Measurements from ENCODE around the gene ZC3H7A. TPM values are rescaled to one million over a fixed set of nuclear protein-coding genes. Genes with fewer than 3 reads are reported as not detected.

ZC3H7A gene
- total and polyA plus RNA-seq, 2 of the 4 experiments (the other 2 are of a cell fraction) = 22.2 to 53.9 TPM

GRCh38 chr16:11735787-11736186 is 61.3 kb downstream of the ZC3H7A start:
- no peak overlapping the region for H2BK15ac ChIP-seq (ENCODE audit: low read depth, low read length)
- no peak overlapping the region for H2AK5ac ChIP-seq (ENCODE audit: low read depth, low read length)
- no peaks in the 10 kb centered on the region for H3K9me3 ChIP-seq (ENCODE audit: control insufficient read depth, insufficient read depth, low read length)
- no peak overlapping the region for H3K4me2 ChIP-seq (ENCODE audit: low read depth, low read length)
- WGBS, 2 experiments (ENCODE audit: extremely low coverage in 2 of 2, insufficient read length in 1 of 2) = 100% methylated on average over 2 of the region's 8 CpGs; no CpG with 5 or more reads in 1 of the 2 experiments
- ChIA-PET POLR2A (ENCODE audit: unreplicated experiment) (interaction anchor here (0.6 to 1.0 kb wide), 2 partner anchors 19 to 62 kb away, joined by 3 to 11 read pairs; no protein-coding TSS in a partner anchor), CTCF (no interaction called here)
- no peak for ATAC-seq (ENCODE audit: low read depth)
- H2AFZ ChIP-seq (replicated peaks; ENCODE audit: low read length, poor library complexity) = no peak overlapping the region
- no peak for DNase-seq
- H4K20me1 ChIP-seq (ENCODE audit: insufficient read depth, low read length) = peaks cover 53% of the 10 kb centered on the region
- H2BK120ac ChIP-seq (ENCODE audit: low read depth, low read length) = no peak overlapping the region
- H4K5ac ChIP-seq (ENCODE audit: low read depth, low read length) = no peak overlapping the region
- H3K36me3 ChIP-seq (ENCODE audit: control insufficient read depth, insufficient read depth, low read length) = peaks cover 25% of the 10 kb centered on the region
- no peak overlapping the region for H3K4ac ChIP-seq (ENCODE audit: low read depth, low read length)
- H4K91ac ChIP-seq (ENCODE audit: insufficient read depth, low read depth, low read length) = no peak overlapping the region
- dilution Hi-C loops (cut with HindIII; ENCODE audit: low sequenced_read_pairs, unreplicated experiment) = no loop called here
- H3K9me1 ChIP-seq (ENCODE audit: insufficient read depth, low read length) = 0 out of 2 replicates have a peak, but pooled peaks cover 4% of the 10 kb centered on the region
- H3K27ac ChIP-seq (ENCODE audit: insufficient read depth, low read length) = no peak overlapping the region
- no peak overlapping the region for H3K14ac ChIP-seq (replicated peaks; ENCODE audit: low read depth, low read length)
- in situ Hi-C loops (cut with MboI; ENCODE audit: low sequenced_read_pairs) = no loop called here
- H3K23ac ChIP-seq (ENCODE audit: low read depth, low read length) = no peak overlapping the region
- BruUV-seq (replicated peaks) = no TSS peak
- H3K9ac ChIP-seq (ENCODE audit: low read depth, low read length) = no peak overlapping the region
- H4K8ac ChIP-seq (ENCODE audit: low read depth in 2 of 2, low read length in 2 of 2) = no peak overlapping the region
- peaks cover 7% of the 10 kb centered on the region for H3K4me1 ChIP-seq (ENCODE audit: control insufficient read depth, insufficient read depth, low read length)
- no peak overlapping the region for H3K56ac ChIP-seq (ENCODE audit: extremely low read depth, insufficient read depth, low read length)
- no peaks in the 10 kb centered on the region for H3K27me3 ChIP-seq (ENCODE audit: control insufficient read depth, insufficient read depth, low read length)
- no peak overlapping the region for H3K4me3 ChIP-seq (ENCODE audit: insufficient read depth, low read depth, low read length)
- peaks cover 30 to 75% of the 10 kb centered on the region in 2 experiments for H3K79me1 ChIP-seq (ENCODE audit: low read depth in 1 of 2, low read length in 2 of 2)
- H2BK20ac ChIP-seq (ENCODE audit: low read depth, low read length) = no peak overlapping the region
- H3K18ac ChIP-seq (ENCODE audit: low read depth, low read length) = no peak overlapping the region
- no peak overlapping the region for H2AK9ac ChIP-seq (replicated peaks; ENCODE audit: low read depth, low read length, poor library complexity)
- intact Hi-C loops (cut with micrococcal nuclease) = no loop called here
- TF ChIP-seq CHD1 (IDR thresholded peaks at IDR 0.05; ENCODE audit: low read depth, low read length) (no peak), MAZ (IDR thresholded peaks at IDR 0.05; ENCODE audit: borderline replicate concordance, low read depth, low read length) (no peak), MXI1 (IDR thresholded peaks at IDR 0.05; ENCODE audit: borderline replicate concordance, low read depth, low read length) (no peak), ELK1 (IDR thresholded peaks at IDR 0.05; ENCODE audit: borderline replicate concordance, low read depth, low read length) (no peak), FOS (IDR thresholded peaks at IDR 0.05; ENCODE audit: low read depth, low read length) (no peak), RAD21 (IDR thresholded peaks at IDR 0.05; ENCODE audit: low read length) (no peak)
- TF ChIP-seq, protein P1, sequence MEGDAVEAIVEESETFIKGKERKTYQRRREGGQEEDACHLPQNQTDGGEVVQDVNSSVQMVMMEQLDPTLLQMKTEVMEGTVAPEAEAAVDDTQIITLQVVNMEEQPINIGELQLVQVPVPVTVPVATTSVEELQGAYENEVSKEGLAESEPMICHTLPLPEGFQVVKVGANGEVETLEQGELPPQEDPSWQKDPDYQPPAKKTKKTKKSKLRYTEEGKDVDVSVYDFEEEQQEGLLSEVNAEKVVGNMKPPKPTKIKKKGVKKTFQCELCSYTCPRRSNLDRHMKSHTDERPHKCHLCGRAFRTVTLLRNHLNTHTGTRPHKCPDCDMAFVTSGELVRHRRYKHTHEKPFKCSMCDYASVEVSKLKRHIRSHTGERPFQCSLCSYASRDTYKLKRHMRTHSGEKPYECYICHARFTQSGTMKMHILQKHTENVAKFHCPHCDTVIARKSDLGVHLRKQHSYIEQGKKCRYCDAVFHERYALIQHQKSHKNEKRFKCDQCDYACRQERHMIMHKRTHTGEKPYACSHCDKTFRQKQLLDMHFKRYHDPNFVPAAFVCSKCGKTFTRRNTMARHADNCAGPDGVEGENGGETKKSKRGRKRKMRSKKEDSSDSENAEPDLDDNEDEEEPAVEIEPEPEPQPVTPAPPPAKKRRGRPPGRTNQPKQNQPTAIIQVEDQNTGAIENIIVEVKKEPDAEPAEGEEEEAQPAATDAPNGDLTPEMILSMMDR (conservative IDR thresholded peaks at IDR 0.05; ENCODE audit: low read depth, low read length) = no peak
- H2BK5ac ChIP-seq (ENCODE audit: low read depth, low read length, poor library complexity, severe bottlenecking) = no peak overlapping the region

Measured in IMR-90 (cell line).